GM12864 (cell line): Measurements from ENCODE around the gene ABCC9.

Experiments
- DNase-seq: peaks from one replicate; pipeline ENCODE4 v3.0.0-alpha.2; 2011; ENCODE audit warnings: low read depth
- H3K4me3 ChIP-seq: 2 replicates; pipeline ENCODE4 v1.5.1; 2011; ENCODE audit warnings: mild to moderate bottlenecking, low read depth, low read length, control low read depth
- TF ChIP-seq, protein P1 (sequence below): IDR thresholded peaks from 2 replicates; pipeline ENCODE4 v1.5.1; 2011; ENCODE audit warnings: low read depth, mild to moderate bottlenecking, moderate library complexity, low read length, control low read depth, inconsistent platforms; ENCODE audit errors: missing control alignments

Gene ABCC9

DNA sequence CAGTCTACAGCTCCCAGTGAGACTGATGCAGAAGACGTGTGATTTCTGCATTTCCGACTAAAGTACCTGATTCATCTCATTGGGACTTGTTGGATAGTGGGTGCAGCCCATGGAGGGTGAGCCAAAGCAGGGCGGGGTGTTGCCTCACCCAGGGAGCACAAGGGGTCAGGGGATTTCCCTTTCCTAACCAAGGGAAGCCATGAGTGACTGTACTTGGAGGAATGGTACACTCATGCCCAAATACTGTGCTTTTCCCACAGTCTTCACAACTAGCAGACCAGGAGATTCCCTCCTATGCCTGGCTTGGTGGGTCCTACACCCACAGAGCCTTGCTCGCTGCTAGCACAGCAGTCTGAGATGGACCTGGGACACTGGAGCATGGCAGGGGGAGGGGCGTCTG lies 21.0 kb upstream of the ABCC9 start:
- TF ChIP-seq, protein P1, sequence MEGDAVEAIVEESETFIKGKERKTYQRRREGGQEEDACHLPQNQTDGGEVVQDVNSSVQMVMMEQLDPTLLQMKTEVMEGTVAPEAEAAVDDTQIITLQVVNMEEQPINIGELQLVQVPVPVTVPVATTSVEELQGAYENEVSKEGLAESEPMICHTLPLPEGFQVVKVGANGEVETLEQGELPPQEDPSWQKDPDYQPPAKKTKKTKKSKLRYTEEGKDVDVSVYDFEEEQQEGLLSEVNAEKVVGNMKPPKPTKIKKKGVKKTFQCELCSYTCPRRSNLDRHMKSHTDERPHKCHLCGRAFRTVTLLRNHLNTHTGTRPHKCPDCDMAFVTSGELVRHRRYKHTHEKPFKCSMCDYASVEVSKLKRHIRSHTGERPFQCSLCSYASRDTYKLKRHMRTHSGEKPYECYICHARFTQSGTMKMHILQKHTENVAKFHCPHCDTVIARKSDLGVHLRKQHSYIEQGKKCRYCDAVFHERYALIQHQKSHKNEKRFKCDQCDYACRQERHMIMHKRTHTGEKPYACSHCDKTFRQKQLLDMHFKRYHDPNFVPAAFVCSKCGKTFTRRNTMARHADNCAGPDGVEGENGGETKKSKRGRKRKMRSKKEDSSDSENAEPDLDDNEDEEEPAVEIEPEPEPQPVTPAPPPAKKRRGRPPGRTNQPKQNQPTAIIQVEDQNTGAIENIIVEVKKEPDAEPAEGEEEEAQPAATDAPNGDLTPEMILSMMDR = no peak
- DNase-seq = no peak

GRCh38 chr12:21950649-21951048 lies 9.4 kb upstream of the ABCC9 start:
- TF ChIP-seq, protein P1 = no peak
- no peak overlapping the region for H3K4me3 ChIP-seq
- no peak for DNase-seq

More for the DNA sequence above, 21.0 kb upstream of the ABCC9 start:
- H3K4me3 ChIP-seq = no peak overlapping the region

DNA sequence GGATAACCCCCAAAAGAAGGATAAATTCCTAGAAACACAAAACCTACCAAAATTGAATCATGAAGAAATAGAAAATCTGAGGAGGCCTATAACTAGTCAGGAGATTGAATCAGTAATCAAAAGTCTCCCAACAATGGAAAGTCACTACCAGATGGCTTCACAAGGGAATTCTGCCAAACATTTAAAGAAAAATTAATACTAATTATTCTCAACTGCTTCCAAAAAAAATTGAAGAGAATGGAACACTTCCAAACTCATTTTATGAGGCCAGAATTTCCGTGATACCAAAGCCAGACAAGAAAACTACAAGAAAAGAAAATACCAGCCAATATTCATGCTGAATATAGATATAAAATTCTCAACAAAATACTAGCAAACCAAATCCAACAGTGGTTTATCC lies 7.8 kb upstream of the ABCC9 start:
- H3K4me3 ChIP-seq = no peak overlapping the region
- no peak for DNase-seq
- TF ChIP-seq, protein P1 = no peak

DNA sequence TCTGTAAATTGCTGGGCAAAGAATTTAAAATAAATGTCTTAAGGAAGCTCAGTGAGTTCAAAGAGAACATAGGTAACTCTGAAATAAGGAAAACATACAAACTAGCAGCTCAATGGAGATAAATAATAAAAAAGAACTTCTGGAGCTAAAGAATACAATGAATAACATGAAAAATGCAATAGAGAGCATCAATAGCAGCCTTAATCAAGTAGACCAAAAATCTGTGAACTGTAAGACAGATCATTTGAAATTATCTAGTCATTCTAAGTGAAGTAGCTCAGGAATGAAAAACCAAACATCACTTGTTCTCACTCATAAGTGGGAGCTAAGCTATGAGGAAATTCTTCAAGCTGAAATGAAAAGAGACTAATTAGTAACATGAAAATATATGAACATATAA lies 5.8 kb upstream of the ABCC9 start:
- no peak overlapping the region for H3K4me3 ChIP-seq
- TF ChIP-seq, protein P1 = no peak
- DNase-seq = no peak

- H3K4me3 ChIP-seq = no peak overlapping the region
- DNase-seq = no peak
These were observed 3.8 kb upstream of the ABCC9 start for GRCh38 chr12:21945002-21945401.

GRCh38 chr12:21942377-21942703 lies 1.1 kb upstream of the ABCC9 start:
- H3K4me3 ChIP-seq = no peak overlapping the region
- DNase-seq = no peak
- TF ChIP-seq, protein P1 = no peak

More at GRCh38 chr12:21945002-21945401, 3.8 kb upstream of the ABCC9 start:
- TF ChIP-seq, protein P1 = no peak

DNA sequence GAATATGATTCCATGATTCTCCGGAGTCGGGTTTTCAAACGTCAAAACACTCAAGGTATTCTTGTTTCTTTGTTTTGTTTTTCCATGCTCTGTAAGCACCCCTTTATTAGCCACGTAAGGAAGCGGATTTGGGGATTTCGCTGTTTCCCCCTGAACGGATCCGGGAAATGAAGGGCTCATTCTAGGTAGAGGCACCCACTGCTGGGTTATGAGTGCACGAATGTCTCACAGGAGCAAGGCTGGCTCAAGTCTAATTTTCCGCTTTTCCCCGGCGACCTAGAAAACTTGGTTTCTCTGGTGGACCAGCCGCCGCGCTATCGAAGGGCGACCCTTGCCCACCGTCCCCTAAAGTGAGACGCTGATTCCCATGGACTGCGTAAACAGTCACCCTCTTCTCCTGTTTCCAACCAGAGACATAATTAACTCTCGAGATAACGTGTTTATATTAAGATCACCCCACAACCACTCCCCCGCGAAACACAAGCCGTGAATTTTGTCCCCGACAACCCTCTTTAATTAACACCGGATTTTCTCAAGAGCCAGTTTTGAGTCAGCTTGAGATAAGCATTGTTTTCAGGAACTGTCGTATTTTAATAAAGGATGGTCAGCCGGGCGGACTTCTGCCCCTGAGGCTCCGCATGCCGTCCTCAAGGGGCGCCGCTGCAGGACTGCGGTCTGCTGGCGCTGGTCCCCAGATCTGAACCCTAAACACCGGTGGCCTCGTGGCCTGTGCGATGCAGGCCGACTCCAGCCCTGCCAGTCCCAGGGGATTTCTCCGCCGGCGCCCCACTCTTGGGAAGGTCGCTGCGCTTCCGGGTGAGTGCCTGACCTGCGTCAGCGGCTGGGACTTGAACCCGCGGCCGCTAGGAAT lies 515 bp upstream of the ABCC9 start:
- no peak overlapping the region for H3K4me3 ChIP-seq
- TF ChIP-seq, protein P1 = no peak
- DNase-seq = no peak
